GM18868 (cell line): ENCODE measurements around the gene RC3H1.
A peak's percentile ranks its signal among the peaks of the same experiment; 100 is the strongest.
"Not testable (repeated sequence)": the region's sequence is repeated elsewhere in the genome, so short reads cannot be mapped to it uniquely, and the experiment has no call there.

ENCODE experiments used
- ATAC-seq: cut with Tn5 transposase; IDR thresholded peaks from one replicate; pipeline ENCODE4 v1.9.1; 2021; ENCODE audit warnings: mild to moderate bottlenecking, moderate library complexity; ENCODE audit not compliant: unreplicated experiment

Gene RC3H1, protein sequence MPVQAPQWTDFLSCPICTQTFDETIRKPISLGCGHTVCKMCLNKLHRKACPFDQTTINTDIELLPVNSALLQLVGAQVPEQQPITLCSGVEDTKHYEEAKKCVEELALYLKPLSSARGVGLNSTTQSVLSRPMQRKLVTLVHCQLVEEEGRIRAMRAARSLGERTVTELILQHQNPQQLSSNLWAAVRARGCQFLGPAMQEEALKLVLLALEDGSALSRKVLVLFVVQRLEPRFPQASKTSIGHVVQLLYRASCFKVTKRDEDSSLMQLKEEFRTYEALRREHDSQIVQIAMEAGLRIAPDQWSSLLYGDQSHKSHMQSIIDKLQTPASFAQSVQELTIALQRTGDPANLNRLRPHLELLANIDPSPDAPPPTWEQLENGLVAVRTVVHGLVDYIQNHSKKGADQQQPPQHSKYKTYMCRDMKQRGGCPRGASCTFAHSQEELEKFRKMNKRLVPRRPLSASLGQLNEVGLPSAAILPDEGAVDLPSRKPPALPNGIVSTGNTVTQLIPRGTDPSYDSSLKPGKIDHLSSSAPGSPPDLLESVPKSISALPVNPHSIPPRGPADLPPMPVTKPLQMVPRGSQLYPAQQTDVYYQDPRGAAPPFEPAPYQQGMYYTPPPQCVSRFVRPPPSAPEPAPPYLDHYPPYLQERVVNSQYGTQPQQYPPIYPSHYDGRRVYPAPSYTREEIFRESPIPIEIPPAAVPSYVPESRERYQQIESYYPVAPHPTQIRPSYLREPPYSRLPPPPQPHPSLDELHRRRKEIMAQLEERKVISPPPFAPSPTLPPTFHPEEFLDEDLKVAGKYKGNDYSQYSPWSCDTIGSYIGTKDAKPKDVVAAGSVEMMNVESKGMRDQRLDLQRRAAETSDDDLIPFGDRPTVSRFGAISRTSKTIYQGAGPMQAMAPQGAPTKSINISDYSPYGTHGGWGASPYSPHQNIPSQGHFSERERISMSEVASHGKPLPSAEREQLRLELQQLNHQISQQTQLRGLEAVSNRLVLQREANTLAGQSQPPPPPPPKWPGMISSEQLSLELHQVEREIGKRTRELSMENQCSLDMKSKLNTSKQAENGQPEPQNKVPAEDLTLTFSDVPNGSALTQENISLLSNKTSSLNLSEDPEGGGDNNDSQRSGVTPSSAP

DNA sequence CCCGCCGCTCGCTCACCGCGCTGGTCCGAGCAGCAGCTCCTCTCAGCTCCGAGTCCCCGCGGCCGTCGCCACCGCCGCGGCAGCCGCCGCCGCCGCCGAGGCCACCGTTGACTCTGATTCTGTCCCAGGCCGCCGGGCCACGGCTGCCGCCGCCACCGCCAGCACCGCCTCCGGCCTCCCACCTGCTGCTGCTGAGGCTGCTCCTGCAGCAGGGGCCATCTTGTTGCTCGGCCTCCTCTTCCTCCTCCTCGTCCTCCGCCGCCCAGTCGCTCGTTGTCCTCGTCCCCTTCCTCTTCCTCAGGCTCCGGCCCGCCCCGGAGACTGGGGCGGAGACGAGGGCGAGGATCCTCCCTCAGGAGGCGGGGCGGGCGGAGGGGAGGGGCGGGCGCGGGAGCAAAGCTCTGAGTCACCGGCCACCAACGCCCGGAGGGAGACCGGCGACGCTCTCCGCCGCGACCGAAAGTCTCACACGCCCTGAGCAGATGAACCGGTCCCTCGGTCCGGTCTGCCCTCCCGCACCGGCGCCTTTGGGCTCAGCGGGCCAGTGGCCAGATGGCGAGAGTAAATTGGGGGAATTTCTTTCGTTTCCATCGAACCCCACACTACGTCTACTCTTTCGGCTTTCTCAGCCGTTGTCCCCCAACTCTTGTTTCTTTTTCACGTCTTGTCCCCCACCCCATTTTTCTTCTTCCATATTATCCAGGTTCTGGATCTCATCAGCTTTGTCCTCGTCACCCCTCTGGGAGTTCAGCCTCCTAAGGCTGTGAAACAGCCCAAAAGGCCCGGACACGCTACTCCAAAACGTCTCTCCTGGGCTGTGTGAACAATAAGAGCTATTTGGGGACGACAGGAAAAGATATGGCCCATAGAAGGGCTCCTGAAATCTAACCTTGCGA, at the start of gene RC3H1:
Gene RC3H1, minus strand, starts transcription at position 278 of the 896 bp plus-strand sequence. CDS start 29,372 bp downstream, outside the sequence.
- peak; percentile 87 for ATAC-seq

DNA sequence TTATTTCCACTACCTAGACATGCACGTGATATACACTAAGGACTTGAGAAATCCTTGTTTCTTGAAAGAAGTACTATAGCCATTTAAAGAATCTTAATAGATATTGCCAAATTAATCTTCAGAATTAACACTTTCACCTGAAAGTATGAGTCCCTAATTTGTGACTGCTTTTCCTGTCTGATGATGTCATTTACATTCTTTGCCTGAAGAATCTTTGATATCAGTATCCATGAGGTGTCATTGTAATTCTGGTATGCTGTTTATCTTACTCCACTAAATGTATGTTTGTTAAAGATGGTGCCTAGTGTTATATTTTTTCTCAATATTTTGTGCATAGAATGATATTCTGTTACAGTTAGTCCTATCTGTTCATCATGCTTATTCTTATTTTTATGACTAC, 48.5 kb upstream of the RC3H1 start:
- ATAC-seq = no peak

DNA sequence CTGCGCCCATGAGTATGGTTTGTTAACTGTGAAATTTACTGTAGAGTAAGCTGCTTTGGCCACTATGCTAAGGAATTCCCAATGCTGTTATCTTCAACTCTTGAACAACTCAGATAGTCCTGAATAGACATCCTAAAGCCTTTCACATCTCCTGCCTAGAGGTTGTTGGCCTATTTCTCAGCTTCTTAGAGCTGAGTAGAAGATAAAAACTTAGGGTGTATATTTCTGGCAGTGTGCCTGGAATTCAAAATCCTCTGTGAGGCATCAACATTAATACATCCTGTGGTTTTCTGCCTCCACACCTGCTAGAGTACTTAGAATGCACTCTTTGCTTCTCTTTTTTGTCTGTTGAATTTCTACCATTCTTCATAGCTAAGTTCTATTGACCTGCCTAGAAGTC, 45.8 kb upstream of the RC3H1 start:
- no peak for ATAC-seq

DNA sequence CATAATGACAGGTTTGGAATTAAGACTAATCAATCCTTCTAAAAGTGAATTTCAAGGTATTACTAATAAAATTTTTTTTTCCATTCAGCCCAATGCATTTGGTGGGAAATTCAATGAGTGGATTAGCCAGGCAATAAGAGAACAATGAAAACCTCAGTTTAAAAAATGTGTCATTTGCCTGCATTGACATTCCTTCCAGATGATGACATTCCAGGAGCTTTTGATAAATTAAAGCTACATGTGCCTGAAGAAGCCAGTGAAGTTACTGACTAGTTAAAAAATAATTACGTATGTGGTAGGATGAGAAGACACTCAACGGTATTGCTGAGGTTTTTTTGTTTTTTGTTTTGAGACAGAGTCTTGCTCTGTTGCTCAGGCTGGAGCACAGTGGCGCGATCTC, 37.9 kb upstream of the RC3H1 start:
- ATAC-seq = no peak

DNA sequence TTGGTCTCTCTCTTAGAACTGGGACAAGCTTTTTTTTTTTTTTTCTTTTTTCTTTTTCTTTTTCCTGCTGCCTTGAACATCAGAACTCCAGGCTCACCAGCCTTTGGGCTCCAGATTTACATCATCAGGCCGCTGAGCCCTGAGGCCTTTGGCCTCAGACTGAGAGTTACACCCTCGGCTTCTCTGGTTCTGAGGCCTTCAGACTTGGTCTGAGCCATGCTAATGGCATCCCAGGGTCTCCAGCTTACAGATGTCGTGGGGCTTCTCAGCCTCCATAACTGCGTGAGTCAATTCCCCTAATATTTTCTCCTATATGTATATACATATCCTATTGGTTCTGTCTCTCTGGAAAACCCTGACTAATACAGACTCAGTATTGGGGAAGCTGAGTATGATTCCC, 36.5 kb upstream of the RC3H1 start:
- ATAC-seq = no peak

DNA sequence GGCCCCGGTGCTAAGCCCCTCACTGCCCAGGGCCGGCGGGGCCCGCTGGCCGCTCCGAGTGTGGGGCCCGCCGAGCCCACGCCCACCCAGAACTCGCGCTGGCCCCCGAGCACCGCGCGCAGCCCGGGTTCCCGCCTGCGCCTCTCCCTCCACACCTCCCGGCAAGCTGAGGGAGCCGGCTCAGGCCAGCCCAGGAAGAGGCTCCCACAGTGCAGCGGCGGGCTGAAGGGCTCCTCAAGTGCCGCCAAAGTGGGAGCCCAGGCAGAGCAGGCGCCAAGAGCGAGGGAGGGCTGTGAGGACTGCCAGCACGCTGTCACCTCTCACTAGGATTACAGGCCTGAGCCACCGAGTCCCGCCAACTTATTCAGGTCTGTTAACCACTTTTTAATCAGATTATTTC, 34.5 kb upstream of the RC3H1 start:
- not testable (repeated sequence) for ATAC-seq

DNA sequence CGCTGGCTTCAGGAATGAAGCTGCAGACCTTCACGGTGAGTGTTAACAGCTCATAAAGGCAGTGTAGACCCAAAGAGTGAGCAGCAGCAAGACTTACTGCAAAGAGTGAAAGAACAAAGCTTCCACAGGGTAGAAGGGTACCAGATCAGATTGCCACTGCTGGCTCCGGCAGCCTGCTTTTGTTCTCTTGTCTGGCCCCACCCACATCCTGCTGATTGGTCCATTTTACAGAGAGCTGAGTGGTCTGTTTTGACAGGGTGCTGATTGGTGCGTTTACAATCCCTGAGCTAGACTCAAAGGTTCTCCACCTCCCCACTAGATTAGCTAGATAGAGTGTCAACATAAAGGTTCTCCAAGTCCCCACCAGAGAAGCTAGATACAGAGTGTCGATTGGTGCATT, 33.6 kb upstream of the RC3H1 start:
- ATAC-seq = not testable (repeated sequence)

DNA sequence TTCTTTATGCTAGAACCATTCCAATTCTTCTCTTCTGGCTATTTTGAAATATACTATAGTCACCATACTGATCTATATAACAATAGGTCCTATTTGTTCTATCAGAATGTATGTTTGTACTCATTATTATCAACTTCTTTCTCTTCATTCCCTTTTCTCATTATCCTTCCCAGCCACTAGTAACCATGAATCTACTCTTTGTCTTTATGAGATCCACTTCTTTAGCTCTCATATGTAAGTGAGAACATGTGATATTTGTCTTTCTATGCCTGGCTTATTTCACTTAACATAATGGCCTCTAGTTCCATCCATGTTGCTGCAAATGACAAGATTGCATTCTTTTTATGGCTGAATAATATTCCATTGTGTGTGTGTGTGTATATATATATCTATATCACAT, 31.7 kb upstream of the RC3H1 start:
- no peak for ATAC-seq

DNA sequence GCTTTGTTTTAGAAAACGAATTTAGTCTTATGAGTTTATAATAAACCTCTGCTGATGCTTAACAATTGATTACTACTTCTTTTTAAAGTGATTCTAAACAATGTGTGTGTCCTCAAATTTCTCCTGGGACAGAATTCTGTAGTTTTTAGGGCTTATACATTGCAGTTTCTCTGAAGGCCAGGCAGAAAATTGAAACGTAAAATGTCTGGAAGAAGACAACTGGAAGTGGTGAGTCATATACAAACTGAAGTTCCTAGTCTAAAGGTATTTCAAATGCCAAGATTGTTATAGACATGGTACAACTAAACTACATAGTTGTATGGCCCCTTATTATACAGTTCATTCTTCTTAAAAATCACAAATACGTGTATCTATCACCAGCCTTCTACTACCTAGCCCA, 30.5 kb upstream of the RC3H1 start:
- ATAC-seq = no peak

DNA sequence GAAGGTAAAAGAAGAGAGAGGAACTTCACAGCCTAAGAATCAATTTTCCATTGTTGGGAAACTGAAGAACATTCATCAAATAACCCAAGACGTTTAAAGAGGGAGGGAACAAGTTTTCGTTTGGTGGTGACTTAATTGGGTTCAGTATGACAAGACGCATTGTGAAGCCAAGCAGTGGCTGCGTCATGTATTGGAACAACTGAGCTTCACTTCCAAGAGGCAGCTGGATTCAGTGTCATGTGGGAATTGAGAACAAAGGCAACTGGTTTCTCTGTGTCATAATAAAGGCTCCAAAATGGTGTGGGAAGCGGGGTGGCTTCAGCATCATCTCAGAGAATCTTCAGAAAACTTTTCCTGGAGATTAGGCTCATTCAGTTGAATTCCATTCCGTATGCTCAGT, 29.8 kb upstream of the RC3H1 start:
- no peak for ATAC-seq

DNA sequence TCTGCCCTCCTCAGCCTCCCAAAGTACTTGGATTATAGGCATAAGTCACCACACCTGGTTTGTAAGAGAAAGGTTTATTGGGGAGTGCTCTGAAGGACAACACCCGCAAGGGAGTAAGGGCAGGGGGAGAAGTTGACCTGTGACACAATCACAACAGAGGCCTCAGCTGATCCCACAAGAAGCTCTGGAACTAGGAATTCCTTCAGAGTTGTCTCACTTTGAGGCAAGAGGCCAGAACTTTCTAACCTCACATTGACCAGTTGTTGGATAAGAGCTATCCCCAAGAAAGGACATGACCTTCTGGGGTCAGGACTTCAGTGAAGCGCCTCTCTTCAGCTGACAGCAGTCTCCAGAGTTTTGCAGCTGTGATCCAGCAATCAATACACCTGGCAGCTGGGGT, 27.4 kb upstream of the RC3H1 start:
- no peak for ATAC-seq

DNA sequence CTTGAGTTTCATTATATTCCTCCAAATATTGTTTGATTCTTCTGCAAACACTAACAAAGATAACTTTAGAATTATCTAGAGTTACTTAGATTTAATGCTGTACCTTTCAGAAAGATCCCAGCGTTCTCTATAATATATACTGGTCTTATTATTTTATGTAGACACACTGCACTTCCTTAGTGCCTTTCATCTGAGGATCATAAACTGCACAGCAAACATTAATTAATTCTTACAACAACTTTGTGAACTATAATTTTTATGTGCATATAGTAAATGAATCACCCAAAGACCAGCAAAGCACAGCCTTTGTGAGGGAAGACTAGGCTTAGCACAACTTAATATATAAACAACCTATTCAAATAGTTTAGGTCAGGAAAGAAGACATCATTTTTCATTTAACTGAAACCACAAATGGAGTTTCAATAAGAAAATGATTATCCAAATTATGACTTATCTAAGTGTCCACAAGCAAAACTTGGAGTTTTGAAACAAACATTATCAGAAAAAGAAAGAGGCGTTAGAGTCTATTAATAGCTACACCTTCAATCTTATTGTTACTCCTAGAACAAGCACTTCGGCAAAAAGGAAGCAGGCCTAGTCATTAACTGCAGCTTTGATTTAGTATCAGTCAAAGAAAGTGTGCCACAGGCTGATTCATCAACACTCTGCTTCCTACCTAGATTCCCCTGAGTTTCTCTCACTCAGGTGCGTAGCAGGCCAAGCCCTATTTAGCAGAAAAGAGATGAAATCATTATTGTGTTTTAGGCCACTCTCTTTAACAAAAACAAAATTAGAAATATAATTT, 22.5 kb upstream of the RC3H1 start:
- ATAC-seq = no peak

DNA sequence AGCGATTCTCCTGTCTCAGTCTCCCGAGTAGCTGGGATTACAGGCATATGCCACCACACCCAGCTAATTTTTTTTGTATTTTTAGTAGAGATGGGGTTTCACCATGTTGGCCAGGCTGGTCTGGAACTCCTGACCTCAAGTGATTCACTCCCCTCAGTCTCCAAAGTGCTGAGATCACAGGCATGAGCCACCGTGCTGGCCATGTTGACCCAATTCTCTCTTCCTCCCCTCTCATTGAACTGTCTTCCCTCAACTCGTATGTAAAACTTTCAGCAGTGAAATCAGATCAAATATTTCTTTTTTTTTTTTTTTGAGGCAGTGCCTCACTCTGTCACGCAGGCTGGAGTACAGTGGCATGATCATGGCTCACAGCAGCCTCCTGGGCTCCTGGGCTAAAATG, 20.4 kb upstream of the RC3H1 start:
- ATAC-seq = not testable (repeated sequence)

DNA sequence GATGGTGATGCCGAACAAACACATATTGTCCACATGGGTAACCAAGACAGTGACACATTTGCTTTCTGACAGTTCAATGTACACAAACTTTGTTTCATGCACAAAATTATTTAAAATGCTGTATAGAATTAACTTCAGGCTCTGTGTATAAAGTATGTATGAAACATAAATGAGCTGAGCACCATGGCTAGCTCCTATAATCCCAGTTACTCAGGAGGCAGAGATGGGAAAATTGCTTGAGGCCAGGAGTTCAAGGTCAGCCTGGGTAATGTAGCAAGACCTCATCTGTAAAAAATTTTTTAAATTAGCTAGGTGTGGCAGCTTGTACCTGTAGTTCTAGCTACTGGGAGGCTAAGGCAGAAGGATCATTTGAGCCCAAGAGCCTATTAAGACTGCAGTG, 19.2 kb upstream of the RC3H1 start:
- no peak for ATAC-seq

DNA sequence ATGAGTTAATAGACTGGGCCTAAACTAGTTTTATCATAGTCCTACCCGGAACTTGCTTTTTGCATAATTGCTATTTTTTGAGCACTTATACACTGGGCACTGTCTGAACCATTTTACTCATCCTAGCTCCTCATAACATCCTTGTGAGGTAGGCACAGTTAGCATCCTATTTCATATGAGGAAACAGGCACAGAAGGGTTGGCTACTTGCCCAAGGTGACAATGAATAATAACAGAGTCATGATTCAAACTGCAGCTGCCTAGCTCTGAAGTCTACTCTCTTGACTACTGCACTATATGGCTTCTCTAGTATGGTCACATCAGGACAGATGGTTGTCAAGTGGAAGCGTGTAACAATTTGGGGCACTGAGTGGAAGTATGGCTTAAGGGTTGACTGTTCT, 18.2 kb upstream of the RC3H1 start:
- ATAC-seq = no peak

DNA sequence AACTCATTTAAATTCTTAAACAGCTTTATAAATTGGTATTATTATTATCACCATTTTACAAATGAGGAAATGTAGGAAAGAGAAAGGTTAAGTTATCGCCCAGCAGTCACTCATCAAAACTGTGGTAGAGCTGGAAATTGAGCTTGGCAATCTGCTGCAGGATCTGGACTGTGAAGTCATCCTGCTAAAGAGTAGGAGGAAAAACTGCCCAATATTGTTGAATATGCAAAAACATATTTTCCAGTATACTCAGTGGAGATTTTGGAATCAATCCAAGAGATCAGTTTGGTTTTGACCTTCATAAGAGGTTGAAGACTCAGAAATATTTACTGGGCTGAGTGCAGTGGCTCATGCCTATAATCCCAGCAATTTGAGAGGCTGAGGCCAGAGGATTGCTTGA, 16.9 kb upstream of the RC3H1 start:
- ATAC-seq = no peak

DNA sequence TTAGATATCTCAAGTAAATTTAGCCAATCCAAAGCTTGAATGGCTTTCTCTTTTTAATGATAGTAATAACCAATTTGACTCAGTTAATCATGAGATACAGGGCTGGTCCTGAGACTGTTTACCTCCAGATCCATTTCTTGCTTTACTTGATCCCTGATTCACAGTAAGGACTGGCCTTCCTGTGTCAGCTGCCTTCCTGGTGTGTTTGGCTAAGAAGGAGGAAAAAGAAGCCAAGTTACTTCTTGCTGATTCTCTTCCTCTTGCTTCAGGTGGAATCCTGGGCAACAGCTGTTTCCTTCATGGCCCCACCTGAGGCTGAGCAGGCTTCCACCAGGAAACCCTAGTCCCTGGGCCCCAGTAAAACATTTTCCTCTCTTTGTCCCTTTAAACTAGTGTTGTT, 14.6 kb upstream of the RC3H1 start:
- no peak for ATAC-seq

DNA sequence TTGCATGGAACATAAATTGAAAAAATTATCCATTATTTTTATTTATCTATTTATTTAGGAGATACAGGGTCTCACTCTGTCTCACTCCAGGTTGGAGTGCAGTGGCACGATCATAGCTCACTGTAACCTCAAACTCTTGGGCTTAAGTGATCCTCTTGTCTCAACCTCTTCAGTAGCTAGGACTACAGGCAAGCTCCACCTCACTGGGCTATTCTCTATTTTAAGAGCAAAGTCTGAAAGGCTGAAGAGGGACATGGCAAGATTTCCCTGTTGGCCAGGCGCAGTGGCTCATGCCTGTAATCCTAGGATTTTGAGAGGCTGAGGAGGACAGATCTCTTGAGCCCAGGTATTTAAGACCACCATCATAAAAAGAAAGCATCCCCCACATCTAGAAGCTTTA, 14.0 kb upstream of the RC3H1 start:
- no peak for ATAC-seq

DNA sequence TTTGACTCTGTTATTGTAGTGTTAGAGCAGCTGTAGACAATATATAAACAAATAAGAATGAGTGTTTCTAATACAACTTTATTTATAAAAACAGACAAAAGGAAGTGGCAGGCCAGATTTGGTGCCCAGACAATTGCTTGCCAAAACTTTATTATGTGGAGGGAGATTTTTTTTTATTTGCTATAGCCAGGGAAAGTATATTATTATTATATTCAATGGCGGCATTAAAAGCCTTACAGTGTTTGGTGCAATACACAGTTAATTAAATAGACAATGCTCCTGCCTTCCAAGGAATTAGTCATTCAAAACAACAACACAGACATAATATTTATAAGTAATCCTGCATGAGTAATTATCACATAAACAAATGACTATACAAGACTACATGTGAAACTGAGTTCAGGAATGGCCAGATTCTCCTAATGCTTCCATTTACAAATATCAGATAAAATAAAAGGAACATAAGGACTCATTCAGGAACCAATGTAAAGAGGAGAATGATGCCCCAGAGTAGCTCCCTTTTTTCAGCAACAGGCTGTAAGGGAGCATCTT, 10.6 kb upstream of the RC3H1 start:
- ATAC-seq = no peak
